MM.1S (cell line): ENCODE results near the gene IGSF10.

Experiments used
- DNase-seq: peaks from one replicate; pipeline ENCODE4 v3.0.0-alpha.2; 2015
- H2AFZ ChIP-seq: fragments of 300-600 bp; sonication (generic); 2 replicates; pipeline ENCODE4 v1.6.0; 2016; ENCODE audit warnings: antibody characterized with exemption, low read length
- H3F3A ChIP-seq: fragments of 300-600 bp; sonication (generic); 2 replicates; pipeline ENCODE4 v1.6.1; 2016; ENCODE audit warnings: mild to moderate bottlenecking, antibody characterized with exemption, low read length, moderate library complexity, mixed read lengths; ENCODE audit not compliant: insufficient read depth
- H3K27ac ChIP-seq: fragments of 300-600 bp; sonication (generic); 2 replicates; pipeline ENCODE4 v1.5.1; 2016; ENCODE audit warnings: mild to moderate bottlenecking, low read length
- H3K27me3 ChIP-seq: fragments of 300-600 bp; sonication (generic); replicated peaks from 2 replicates; pipeline ENCODE4 v1.6.0; 2016; ENCODE audit warnings: low read length; ENCODE audit not compliant: insufficient read depth
- H3K36me3 ChIP-seq: fragments of 300-600 bp; sonication (generic); replicated peaks from 2 replicates; pipeline ENCODE4 v1.6.1; 2016; ENCODE audit warnings: mild to moderate bottlenecking, low read length, mixed read lengths; ENCODE audit not compliant: insufficient read depth
- H3K4me1 ChIP-seq: fragments of 300-600 bp; sonication (generic); 2 replicates; pipeline ENCODE4 v1.6.1; 2016; ENCODE audit warnings: low read length, mixed read lengths
- H3K4me2 ChIP-seq: fragments of 300-600 bp; sonication (generic); 2 replicates; pipeline ENCODE4 v1.6.0; 2016; ENCODE audit warnings: low read depth, low read length
- H3K4me3 ChIP-seq: fragments of 300-600 bp; sonication (generic); 2 replicates; pipeline ENCODE4 v1.5.1; 2016; ENCODE audit warnings: low read length, mixed read lengths
- H3K79me2 ChIP-seq: fragments of 300-600 bp; sonication (generic); 2 replicates; pipeline ENCODE4 v1.6.1; 2016; ENCODE audit warnings: mixed run types, low read length, mixed read lengths
- H3K9ac ChIP-seq: fragments of 300-600 bp; sonication (generic); 2 replicates; pipeline ENCODE4 v1.6.1; 2016; ENCODE audit warnings: low read length, mixed read lengths
- H3K9me2 ChIP-seq: fragments of 300-600 bp; sonication (generic); replicated peaks from 2 replicates; pipeline ENCODE4 v1.6.1; 2016; ENCODE audit warnings: mild to moderate bottlenecking, low read length, mixed read lengths; ENCODE audit not compliant: insufficient read depth
- H3K9me3 ChIP-seq: fragments of 300-600 bp; sonication (generic); replicated peaks from 2 replicates; pipeline ENCODE4 v1.6.1; 2016; ENCODE audit warnings: mild to moderate bottlenecking, low read length, mixed read lengths; ENCODE audit not compliant: insufficient read depth
- H4K20me1 ChIP-seq: fragments of 300-600 bp; sonication (generic); 2 replicates; pipeline ENCODE4 v1.6.1; 2016; ENCODE audit warnings: mild to moderate bottlenecking, low read length, moderate library complexity, mixed read lengths; ENCODE audit not compliant: insufficient read depth
- CTCF ChIP-seq: fragments of 300-600 bp; sonication (generic); IDR thresholded peaks from 2 replicates; pipeline ENCODE4 v1.5.1; 2016; ENCODE audit warnings: antibody characterized with exemption, low read length, mixed read lengths
- EZH2 ChIP-seq: fragments of 300-600 bp; sonication (generic); optimal IDR thresholded peaks from 2 replicates; pipeline ENCODE3; 2017; ENCODE audit warnings: low read depth, mild to moderate bottlenecking, antibody characterized with exemption, low read length, mixed read lengths
- EZH2phosphoT487 ChIP-seq: fragments of 300-600 bp; sonication (generic); IDR thresholded peaks from 2 replicates; pipeline ENCODE4 v1.6.1; 2018; ENCODE audit warnings: antibody characterized with exemption, low read length

The IGSF10 gene

DNA sequence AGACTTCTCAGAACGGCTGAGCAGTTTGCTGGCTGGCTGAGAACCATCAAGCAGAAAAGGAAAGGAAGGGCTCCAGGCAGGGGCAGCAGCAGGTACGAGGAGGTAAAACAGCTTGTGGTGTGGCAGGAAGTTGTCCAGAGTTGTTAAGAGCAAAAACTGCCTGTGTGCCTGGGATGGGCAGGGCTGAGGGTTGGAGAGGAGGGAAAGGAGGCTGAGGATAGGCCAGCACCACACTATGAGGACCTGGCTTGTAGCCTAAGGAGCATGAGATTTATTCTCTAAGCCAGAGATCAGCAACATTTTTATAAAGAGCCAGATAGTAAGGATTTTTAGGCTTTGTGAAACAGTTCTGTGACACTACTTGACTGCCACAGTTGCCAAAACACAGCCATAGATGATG is 8.0 kb downstream of the IGSF10 start:
- Histone ChIP-seq H3K9ac (no peak overlapping the region), H3K27me3 (no peaks in the 10 kb centered on the region), H3K4me3 (no peak overlapping the region), H3K79me2 (no peaks in the 10 kb centered on the region), H2AFZ (no peak overlapping the region), H3K36me3 (no peaks in the 10 kb centered on the region), H3K4me2 (no peak overlapping the region), H3K27ac (no peak overlapping the region), H4K20me1 (no peaks in the 10 kb centered on the region), H3K9me2 (no peaks in the 10 kb centered on the region), H3K9me3 (no peaks in the 10 kb centered on the region), H3F3A (no peaks in the 10 kb centered on the region), H3K4me1 (no peaks in the 10 kb centered on the region)
- TF ChIP-seq EZH2phosphoT487 (no peak), CTCF (no peak), EZH2 (no peak)
- DNase-seq = no peak

- Histone ChIP-seq H3K36me3 (no peaks in the 10 kb centered on the region), H3K4me1 (no peaks in the 10 kb centered on the region), H3K9me3 (no peaks in the 10 kb centered on the region), H3K79me2 (no peaks in the 10 kb centered on the region), H3F3A (no peaks in the 10 kb centered on the region), H2AFZ (no peak overlapping the region), H3K27me3 (no peaks in the 10 kb centered on the region), H3K4me2 (no peak overlapping the region), H3K9ac (no peak overlapping the region), H3K9me2 (no peaks in the 10 kb centered on the region), H4K20me1 (no peaks in the 10 kb centered on the region), H3K4me3 (no peak overlapping the region), H3K27ac (no peak overlapping the region)
- TF ChIP-seq EZH2phosphoT487 (no peak), CTCF (no peak), EZH2 (no peak)
- no peak for DNase-seq
Measured at GRCh38 chr3:151452368-151452767, 8.5 kb downstream of the IGSF10 start.

GRCh38 chr3:151446002-151446340 is 14.9 kb downstream of the IGSF10 start:
- no peaks in the 10 kb centered on the region for H3K27me3 ChIP-seq
- H3K4me1 ChIP-seq = no peaks in the 10 kb centered on the region
- no peaks in the 10 kb centered on the region for H3F3A ChIP-seq
- H3K4me2 ChIP-seq = no peak overlapping the region
- no peaks in the 10 kb centered on the region for H3K79me2 ChIP-seq
- no peaks in the 10 kb centered on the region for H3K9me2 ChIP-seq
- H2AFZ ChIP-seq = no peak overlapping the region
- no peak overlapping the region for H3K27ac ChIP-seq
- H3K36me3 ChIP-seq = no peaks in the 10 kb centered on the region
- TF ChIP-seq EZH2 (no peak), CTCF (no peak), EZH2phosphoT487 (no peak)
- DNase-seq = no peak
- H3K9ac ChIP-seq = no peak overlapping the region
- no peaks in the 10 kb centered on the region for H3K9me3 ChIP-seq
- H4K20me1 ChIP-seq = no peaks in the 10 kb centered on the region
- no peak overlapping the region for H3K4me3 ChIP-seq
